Activated CD4-positive, alpha-beta T cell treated with anti-CD3 and anti-CD28 coated beads for 1 hour (primary cell): Measurements from ENCODE around the gene ENPP5.
"Not testable (repeated sequence)": the region's sequence is repeated elsewhere in the genome, so short reads cannot be mapped to it uniquely, and the experiment has no call there.

Source experiments
- DNase-seq: peaks from one replicate; pipeline ENCODE4 v3.0.0-alpha.2; 2020

Gene ENPP5

DNA sequence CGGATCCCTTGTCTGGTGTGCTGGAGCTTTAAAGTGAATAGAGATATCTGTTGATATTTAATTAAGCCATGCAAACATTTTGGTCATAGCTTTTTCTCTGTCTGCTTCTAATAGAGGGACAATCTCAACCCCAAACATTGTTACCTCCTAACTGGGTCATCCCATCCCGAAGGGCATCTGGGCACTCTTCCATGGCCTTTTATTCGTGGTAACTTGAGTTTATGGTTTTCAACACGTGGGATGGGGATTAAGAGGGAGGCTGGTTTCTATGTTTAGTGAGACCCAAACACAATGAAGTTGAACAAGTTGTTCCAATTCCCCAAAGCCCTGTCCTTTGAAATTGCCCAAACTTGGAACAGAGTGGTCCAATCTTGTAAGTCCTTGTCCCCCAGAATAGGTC is 1.4 kb upstream of the ENPP5 start:
- DNase-seq = no peak

DNA sequence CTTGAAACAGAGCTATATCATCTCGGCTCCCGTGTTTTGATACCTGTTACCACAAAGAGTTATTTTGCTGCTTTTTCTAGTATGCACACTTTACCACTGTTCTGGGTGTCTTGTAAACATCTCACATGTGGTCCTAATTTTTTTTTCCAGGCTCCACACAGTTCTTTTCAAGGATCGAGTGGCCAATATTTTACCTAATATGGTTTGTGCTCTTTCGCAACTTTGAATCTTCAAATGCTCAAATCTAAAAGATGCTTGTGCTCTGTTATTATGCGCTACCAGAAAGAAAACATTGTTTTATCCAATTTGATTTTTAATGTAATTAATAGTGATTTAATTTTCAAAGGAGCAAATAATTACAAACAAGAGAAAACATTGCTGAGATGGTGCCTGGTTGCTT is 10.7 kb downstream of the ENPP5 start:
- DNase-seq = no peak

DNA sequence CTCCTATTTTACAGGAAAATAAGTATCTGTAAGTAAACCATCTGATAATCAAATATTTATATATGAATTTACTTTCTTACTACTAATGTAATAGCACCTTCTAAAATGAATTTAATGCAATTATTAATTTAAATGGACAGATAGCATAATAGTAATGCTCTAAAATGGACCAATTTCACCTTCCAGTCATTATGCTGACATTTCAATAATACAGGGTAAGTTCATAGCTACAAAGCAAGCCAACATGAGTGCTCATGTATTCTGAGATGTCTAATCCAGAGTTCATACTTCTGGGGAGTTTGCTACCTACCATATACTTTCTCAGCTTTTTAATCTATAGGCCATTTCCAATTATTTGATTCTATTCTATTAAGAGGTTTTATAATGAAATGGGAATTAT is 11.6 kb downstream of the ENPP5 start:
- DNase-seq = no peak

DNA sequence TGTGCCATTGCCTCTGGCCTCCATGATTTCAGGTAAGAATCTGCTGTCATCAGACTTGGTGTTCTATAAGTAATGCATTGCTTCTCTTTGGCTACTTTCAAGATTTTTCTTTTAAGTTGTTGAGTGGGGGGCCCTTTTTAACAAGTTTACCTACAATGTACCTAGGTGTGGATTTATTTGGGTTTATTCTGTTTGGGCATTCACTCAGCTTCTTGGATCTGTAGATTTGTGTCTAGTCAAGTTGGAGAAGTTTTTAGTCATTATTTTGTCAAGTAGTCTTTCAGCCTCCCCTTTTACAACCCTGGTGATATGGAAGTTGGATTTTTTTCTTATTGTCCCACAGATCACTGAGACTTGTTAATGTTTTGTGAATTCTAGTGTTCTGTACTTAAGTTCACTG is 14.1 kb downstream of the ENPP5 start:
- no peak for DNase-seq

DNA sequence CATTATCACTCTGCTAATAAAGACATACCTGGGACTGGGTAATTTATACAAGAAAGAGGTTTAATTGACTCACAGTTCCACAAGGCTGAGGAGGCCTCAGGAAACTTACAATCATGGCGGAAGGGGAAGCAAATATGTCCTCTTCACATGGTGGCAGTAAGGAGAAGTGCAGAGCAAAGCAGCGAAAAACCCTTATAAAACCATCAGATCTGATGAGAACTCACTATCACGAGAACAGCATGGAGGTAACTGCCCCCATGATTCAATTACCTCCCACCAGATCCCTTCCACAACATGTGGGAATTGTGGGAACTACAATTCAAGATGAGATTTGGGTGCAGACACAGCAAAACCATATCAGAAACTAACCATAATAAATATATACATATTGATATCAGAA is 21.7 kb downstream of the ENPP5 start:
- DNase-seq = not testable (repeated sequence)

- no peak for DNase-seq
Observed at GRCh38 chr6:46144270-46144669, 26.5 kb downstream of the ENPP5 start.

GRCh38 chr6:46138281-46138680 is 32.5 kb downstream of the ENPP5 start:
- no peak for DNase-seq

DNA sequence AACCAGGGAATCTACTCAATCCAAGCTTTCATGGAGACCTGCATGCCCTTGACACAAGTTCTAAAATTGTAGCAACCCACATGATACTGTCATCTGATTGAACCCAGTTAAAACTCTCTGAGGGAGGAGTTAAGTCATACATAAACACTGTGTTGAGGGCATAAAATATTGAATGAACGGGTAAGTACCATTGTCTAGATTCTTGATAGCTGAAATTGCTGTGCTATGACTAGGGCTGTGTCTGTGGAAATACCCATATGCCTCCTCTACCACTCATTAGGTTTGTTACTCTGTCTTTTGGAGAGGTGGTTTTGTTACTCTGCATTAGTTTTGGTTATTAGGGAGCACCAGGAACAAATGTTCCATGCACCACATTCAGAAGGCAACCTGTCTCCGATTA is 33.4 kb downstream of the ENPP5 start:
- DNase-seq = no peak

- no peak for DNase-seq
Observed at GRCh38 chr6:46136831-46137230, 33.9 kb downstream of the ENPP5 start.

- no peak for DNase-seq
Observed at GRCh38 chr6:46135176-46135575, 35.6 kb downstream of the ENPP5 start.

GRCh38 chr6:46134216-46134615 is 36.6 kb downstream of the ENPP5 start:
- no peak for DNase-seq

- not testable (repeated sequence) for DNase-seq
Observed at GRCh38 chr6:46131291-46131690, 39.5 kb downstream of the ENPP5 start.

DNA sequence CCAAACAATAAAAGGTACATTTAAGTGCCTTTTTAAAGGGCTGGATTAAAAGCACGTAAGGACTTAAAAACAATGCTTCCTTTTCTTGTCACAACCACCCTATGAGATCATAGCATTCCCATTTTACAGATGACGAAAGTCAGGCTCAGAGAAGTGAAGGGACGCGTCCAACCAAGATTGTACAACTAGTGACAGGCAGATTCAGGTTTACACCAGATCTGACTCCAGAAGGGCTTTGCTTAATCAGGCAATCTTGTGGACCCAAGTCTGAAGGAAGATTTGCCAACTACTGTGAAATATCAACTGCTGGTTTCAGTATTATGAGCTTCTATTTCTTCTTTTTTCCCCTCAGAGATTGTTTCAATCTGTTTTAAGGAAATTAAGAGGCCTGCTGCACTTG is 40.1 kb downstream of the ENPP5 start:
- no peak for DNase-seq

DNA sequence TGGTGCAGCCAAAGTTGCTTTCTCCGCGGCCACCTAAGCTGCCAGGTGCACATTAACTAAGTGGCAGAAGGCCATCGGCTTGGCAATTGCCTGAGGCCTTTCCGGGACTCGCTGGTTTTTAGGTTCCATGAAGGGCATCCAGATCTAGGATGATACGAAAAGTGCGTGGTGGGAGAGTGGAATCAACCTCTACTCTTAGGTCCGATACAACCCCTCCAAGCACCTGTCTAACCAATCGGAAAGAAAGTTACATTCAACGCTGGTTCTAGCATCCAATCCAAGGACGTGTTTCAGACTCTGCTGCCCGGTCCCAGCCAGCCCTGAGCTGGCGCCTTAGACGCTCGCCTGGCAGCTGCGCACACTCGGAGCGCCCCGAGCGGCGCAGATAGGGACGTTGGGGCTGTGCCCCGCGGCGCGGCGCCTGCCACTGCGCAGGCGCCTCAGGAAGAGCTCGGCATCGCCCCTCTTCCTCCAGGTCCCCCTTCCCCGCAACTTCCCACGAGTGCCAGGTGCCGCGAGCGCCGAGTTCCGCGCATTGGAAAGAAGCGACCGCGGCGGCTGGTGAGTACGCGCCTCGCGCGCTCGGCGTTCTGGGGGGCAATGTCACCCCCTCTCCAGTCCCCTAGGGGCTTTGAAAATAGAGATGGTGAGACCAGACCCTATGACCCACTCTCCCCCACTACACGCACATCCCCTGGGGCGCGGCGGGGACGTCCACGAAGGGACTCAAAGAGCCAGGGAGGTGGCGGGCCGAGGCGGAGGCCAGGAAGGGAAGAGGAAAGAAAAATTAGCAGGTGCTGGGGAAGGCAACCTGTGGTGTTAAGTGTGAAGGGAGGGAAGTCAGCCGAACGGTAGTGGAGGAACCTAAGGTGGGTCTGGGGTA is 40.9 kb downstream of the ENPP5 start, which contains the start of gene ENPP4:
Gene ENPP4, plus strand, starts transcription at position 361 of the 883 bp plus-strand sequence. CDS start 9,595 bp downstream, outside the sequence.
- peak; percentile 86 for DNase-seq

DNA sequence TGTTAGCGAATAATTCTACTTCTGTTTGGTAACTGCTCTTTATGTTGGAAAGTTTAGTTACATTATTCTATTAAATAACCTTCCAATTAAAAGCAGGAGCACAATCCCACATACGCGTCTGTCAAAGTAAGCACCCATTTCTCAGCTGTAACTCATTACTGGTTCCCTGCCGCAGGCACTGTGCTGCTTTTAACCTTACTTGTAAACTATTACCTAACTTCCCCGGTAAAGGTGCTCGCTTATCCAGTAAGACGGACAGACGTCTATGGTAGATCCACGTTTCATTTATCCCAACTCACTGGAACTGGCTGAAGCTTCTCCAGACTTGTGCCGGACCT is 41.5 kb downstream of the ENPP5 start:
- no peak for DNase-seq

- no peak for DNase-seq
Observed at GRCh38 chr6:46128476-46128875, 42.3 kb downstream of the ENPP5 start.

- not testable (repeated sequence) for DNase-seq
Observed at GRCh38 chr6:46119679-46120078, 51.1 kb downstream of the ENPP5 start.

DNA sequence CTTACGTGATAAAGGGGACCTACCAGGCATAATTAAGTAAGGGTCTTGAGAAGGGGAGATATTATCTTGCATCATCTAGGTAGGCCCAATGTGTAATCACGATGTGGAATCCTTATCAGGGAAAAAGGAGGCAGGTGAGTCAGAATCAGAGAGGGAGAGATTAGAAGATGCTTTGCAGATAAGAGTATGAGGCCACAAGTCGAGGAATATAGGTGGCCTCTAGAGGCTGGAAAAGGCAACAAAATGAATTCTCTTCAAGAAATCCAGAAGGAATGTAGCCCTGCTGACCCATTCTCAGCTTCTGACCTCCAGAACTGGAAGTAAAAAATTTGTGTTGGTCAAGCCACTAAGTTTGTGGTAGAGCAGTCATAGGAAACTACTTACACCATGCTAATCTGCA is 51.9 kb downstream of the ENPP5 start:
- no peak for DNase-seq

DNA sequence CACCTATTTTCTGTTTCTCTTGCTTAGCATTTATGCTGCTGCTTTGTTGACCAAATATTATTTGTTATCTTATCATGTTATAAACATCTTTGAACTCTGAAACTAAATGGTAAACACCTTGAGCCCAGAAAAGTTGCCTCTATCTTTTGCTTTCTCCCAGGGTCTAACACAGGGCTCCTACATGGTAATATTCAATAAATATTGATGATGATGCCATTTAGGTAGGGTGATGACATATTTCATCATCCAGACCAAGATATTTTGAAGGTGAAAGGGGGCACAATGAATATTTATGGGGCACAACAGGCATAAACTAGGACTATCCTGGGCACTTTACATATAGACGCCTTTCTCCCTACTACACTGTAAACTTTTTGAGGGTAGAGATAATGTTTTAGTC is 52.6 kb downstream of the ENPP5 start:
- DNase-seq = no peak

GRCh38 chr6:46116289-46116688 is 54.5 kb downstream of the ENPP5 start:
- no peak for DNase-seq

GRCh38 chr6:46115634-46116033 is 55.1 kb downstream of the ENPP5 start:
- DNase-seq = no peak

- DNase-seq = no peak
Observed at GRCh38 chr6:46113370-46113769, 57.4 kb downstream of the ENPP5 start.
